ENCODE results near the gene MIDN.
"Not testable (repeated sequence)": the region's sequence is repeated elsewhere in the genome, so short reads cannot be mapped to it uniquely, and the experiment has no call there.

The MIDN gene

DNA sequence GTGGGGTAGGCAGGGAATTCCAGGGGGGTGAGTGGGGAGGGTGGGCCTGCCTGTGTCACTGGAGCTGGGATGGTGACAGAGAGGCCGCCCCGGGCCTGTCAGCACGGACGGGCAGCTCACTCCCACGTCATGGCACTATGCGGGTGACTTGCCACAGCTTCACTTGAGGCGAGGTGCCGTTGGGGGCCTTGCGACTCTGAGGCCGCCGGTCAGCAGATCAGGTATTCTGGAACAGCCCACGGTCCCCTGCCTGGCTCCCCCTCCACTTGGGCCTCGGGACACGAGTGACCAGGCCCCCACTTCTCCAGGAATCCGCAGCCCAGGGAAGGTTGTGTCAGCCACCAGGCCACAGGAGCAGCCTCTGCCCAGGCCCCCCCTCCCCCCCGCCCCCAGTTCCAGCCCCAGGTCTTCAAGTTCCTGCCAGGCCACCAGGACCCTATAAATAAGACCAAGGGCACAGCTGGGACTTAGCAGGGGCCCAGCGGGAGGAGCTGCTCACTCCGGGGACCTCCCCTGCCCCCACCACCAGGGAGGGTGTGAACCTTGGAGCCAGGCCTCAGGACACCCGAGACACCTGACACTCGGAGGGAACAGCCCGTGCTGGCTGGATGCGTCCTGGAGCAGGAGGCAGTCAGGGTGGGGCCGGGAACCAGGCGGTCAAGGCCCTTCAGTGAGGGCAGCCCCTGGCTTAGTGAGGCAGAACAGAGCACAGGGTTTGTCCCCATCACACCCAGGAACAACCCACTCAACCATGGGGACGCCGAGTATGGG lies 2.7 kb upstream of the MIDN start:
- ATAC-seq, result no peak
- peaks cover 3% of the 10 kb centered on the region for H3K36me3 Mint-ChIP-seq (ENCODE audit: low read depth)
- H3K4me1 Mint-ChIP-seq, result peaks cover 22% of the 10 kb centered on the region
- peaks cover 2% of the 10 kb centered on the region for H3K27me3 Mint-ChIP-seq
- no peak overlapping the region for H3K4me3 Mint-ChIP-seq
- no peak overlapping the region for H3K27ac Mint-ChIP-seq
- H3K9me3 Mint-ChIP-seq, result no peaks in the 10 kb centered on the region
- no peak for DNase-seq

DNA sequence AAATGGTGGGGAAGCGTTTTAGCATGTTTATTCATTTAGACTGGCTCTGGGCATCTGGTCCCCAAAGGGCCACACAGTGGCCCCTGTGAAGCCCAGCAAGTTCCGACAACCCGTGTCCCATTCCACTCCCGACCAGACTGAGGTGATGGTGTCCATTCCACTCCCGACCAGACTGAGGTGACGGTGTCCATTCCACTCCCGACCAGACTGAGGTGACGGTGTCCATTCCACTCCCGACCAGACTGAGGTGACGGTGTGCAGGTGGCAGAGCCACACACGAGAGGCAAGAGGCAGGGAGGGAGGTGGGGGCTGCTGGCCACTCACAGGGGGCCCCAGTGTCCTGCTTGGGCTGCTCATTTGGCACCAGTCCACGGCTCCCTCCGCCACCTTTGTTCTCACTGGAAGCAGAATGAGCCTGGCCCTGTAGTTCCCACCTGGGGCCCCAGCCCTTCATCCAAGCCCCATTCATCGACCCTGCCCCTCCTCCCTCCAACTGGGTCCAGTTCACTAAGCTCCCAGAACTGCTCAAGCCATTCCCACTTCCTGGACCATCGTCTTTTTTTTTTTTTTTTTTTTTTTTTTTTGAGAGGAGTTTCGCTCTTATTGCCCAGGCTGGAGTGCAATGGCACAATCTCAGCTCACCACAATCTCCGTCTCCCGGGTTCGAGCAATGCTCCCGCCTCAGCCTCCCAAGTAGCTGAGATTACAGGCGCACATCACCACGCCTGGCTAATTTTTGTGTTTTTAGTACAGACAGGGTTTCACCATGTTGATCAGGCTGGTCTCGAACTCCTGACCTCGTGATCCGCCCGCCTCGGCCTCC lies 1.9 kb upstream of the MIDN start:
- H3K36me3 Mint-ChIP-seq (ENCODE audit: low read depth); ATAC-seq; H3K9me3 Mint-ChIP-seq; DNase-seq; H3K27ac Mint-ChIP-seq; H3K27me3 Mint-ChIP-seq; H3K4me3 Mint-ChIP-seq: not testable (repeated sequence)
- peaks cover 14% of the 10 kb centered on the region for H3K4me1 Mint-ChIP-seq

DNA sequence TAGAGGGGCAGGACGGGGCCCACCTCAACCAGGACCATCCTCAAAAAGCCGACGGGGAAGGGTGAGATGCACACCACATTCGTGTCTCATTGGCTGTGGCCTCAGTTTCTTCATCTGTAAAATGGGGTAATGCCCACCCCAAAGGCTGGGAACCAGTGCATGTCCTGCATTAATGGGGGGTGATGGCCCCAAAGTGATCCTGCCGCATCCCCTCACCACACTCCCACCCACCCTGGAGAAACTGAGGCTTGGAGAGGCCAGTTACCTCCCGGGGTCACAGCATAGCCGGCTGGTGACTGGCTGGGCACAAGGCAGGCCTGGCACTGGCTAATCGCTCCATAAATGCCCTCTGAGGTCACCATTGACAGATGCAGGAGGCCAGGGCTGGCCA lies 640 bp upstream of the MIDN start:
- no peak overlapping the region for H3K27ac Mint-ChIP-seq
- no peaks in the 10 kb centered on the region for H3K27me3 Mint-ChIP-seq
- H3K36me3 Mint-ChIP-seq (ENCODE audit: low read depth), result peaks cover 13% of the 10 kb centered on the region
- no peaks in the 10 kb centered on the region for H3K9me3 Mint-ChIP-seq
- ATAC-seq (no peak), DNase-seq (no peak)
- H3K4me3 Mint-ChIP-seq, result peak overlapping the region; percentile 76
- peaks cover 19% of the 10 kb centered on the region for H3K4me1 Mint-ChIP-seq

DNA sequence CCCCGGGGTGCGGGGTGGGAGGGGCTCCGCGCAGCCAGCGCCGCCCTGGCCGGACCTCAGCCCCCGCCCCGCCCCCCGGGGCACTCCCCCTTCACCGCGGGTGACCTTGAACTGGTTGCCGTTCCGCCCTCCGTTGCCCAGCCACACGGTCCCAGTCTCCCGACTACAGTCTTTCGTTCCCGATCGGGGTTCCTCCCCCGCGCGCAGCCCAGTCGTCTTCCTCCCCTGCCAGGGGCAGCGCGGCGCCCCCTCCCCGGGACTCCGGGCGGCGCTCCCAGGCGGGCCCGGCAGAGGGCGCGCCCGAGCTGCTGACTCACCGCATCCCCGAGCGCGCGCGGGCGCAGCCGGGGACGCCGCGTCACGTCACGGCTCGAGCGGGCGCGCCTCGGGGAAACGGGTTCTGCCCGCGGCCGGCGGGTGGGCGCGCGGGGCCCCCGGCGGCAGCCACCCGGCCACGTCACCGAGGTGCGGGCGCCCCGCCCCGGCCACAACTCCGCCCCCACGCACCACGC lies 459 bp downstream of the MIDN start:
- ATAC-seq (peak; percentile 1), DNase-seq (peak; percentile 85)
- Mint-ChIP-seq H3K4me3 (peak overlapping the region; percentile 76), H3K27ac (peak overlapping the region; percentile 81), H3K36me3 (ENCODE audit: low read depth) (peaks cover 13% of the 10 kb centered on the region), H3K4me1 (peaks cover 17% of the 10 kb centered on the region), H3K9me3 (no peaks in the 10 kb centered on the region), H3K27me3 (no peaks in the 10 kb centered on the region)

DNA sequence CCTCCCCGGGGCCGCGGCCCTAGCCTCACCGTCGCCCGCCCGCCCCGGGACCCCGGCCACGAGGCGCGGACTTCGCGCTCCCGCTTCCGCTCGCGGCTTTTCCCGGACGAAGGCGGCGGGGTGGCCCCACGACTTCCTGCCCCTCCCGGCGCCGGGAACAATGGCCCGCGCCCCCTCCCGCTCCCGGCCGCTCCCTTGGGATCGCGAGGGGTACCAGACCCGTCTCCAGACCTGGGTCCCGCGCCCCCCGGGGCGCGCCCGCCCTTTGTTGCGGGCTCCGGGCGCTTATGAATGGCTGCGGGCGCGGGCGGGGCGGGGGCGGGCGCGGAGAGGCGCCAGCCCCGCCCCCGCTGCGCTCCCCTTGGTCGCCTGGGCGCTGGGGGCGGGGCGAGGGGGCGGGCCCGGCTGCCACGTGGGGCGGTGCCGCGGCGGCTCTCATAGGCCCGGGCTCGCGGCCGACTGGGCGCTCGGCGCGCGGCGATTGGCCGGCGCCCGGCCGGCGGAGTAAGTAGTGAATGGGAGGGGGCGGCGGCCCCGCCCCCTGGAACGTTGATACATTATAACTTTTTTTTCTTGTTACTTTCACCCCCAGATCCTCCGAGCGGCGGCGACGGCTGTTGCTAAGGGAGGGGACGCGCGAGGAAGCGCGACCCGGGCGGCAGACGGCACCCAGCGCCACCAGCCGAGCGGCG lies 1.1 kb downstream of the MIDN start:
- H3K4me1 Mint-ChIP-seq, result peaks cover 18% of the 10 kb centered on the region

DNA sequence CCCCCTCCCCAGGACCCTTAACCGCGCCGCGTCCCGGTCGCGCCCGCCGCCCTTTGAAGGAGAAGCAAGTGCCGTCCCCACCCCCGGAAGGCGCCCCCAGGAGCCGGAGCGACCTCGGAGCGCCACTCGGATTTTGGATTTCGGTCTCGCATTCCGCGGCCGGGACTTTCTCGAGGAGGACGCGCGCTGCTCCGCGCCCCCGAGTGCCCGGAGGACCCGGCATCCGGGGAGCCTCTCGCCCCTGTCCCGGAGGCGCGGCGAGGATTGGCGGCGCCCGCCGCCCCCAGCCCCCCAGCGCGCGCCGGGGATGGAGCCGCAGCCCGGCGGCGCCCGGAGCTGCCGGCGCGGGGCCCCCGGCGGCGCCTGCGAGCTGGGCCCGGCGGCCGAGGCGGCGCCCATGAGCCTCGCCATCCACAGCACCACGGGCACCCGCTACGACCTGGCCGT lies 1.6 kb downstream of the MIDN start:
- Mint-ChIP-seq H3K9me3 (no peaks in the 10 kb centered on the region), H3K4me1 (peaks cover 19% of the 10 kb centered on the region), H3K27ac (peak overlapping the region; percentile 78), H3K36me3 (ENCODE audit: low read depth) (peaks cover 20% of the 10 kb centered on the region), H3K27me3 (no peaks in the 10 kb centered on the region), H3K4me3 (peak overlapping the region; percentile 75)
- no peak for ATAC-seq
- DNase-seq, result no peak

More for the DNA sequence above, 1.1 kb downstream of the MIDN start:
- peaks cover 14% of the 10 kb centered on the region for H3K36me3 Mint-ChIP-seq (ENCODE audit: low read depth)
- H3K27ac Mint-ChIP-seq, result peak overlapping the region; percentile 78
- H3K27me3 Mint-ChIP-seq, result no peaks in the 10 kb centered on the region
- DNase-seq (peak; percentile 95), ATAC-seq (peak; percentile 30)
- H3K4me3 Mint-ChIP-seq, result peak overlapping the region; percentile 75
- no peaks in the 10 kb centered on the region for H3K9me3 Mint-ChIP-seq

DNA sequence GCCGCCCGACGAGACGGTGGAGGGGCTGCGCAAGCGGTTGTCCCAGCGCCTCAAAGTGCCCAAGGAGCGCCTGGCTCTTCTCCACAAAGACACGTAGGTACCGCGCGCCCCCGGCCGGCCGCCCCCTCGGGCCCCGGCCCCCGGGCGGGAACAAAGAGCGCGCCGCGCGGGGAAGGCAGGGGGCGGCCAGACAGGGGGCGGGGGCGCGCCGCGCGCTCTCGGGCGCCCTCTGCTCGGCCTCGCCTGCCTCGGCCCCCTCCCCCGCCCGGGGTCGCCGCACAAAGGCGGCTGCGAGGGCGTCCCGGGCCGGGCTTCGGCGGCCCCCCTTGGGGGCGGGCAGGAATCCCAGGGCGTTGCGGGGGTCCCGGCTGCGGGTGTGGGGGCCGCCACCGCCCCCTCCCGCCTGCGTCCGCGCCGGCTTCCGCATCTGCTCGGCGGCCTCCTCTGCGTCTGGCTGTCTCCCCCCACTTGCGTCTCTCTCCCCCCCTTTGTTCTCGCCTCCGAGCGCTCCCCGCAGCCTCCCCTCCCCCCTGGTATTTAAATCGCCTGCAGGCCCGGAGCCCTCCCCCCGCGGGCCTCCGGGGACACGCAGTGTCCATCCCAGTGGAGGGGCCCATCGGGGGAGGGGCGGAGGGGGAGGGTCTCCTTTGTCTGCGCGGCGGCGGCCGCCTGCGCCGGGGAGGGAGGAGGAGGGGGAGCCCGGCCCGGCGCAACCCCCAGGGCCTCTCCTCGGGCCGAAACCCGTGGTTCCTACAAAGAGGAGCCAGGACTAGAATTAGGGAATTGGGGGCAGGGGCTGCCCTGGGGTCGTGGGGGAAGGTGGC lies 2.3 kb downstream of the MIDN start:
- ATAC-seq (no peak), DNase-seq (peak; percentile 57)
- Mint-ChIP-seq H3K9me3 (no peaks in the 10 kb centered on the region), H3K4me1 (peaks cover 19% of the 10 kb centered on the region), H3K4me3 (peak overlapping the region; percentile 93), H3K27ac (peak overlapping the region; percentile 93), H3K36me3 (ENCODE audit: low read depth) (peaks cover 22% of the 10 kb centered on the region), H3K27me3 (no peaks in the 10 kb centered on the region)

DNA sequence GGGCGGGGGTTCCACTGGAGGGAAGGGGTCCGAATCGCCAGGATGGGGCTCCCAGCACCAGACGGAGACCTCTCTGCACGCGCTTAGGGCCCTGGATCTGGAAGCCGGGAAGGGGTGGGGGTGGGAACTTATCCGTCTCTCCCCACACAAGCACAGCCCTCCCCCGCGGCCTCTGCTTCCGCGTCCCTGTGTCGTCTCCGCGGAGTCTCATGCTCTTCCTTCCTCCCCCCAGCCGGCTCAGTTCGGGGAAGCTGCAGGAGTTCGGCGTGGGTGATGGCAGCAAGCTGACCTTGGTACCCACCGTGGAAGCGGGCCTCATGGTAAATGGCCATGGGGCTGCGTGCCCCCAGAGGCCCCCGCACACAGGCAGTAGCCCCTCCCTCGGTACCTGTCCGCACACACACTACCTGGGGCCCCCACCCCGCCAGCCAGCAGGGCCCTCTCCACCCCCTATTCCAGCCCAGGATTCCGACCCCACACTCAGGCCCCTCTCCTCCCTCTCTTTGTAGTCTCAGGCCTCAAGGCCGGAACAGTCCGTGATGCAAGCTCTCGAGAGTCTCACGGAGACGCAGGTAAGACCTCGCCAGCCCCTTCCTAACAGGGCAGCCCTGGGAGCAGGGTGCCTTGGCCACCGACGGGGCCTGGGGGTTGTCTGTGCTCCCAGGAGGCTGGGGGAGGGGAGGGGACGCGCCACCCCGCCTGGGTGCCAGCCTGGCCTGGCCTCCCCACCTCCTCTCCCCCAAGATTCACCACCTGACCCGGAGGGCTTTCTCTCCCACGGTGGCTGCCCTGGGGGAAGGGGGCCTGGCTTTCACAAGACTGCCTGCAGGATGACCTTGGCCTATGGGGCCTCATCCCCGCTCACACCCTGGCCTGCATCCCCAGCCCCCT lies 3.2 kb downstream of the MIDN start:
- ATAC-seq, result peak; percentile 0

DNA sequence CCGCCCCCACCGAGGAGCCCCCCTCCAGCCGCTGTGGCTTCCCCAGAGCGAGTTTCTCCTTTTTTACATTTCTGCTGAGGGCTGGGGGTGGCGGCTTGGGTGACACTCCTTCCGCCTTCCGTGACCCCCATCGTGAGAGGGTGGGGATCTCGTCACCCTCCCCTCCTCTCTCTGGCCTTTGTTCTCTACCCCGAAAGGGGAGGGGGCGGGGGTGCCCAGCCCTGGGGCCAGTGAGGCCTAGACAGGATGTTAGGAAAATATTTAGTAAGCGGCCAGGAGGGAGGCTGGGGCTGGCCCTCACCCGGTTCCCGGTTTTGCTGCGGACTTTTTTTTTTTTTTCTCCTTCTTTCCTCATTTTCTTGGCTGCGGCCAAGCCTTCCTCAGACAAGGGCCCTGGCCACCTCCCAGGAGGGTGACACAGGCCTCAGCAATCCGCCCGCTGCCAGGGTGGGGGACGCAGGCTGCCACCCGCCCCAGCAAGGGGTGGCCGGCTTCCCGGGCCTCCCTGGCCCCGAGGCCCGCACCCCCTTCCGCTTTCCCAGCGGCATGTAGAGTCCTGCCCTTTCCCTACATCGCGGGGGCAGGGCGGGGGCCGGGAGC lies 3.9 kb downstream of the MIDN start:
- H3K27me3 Mint-ChIP-seq, result no peaks in the 10 kb centered on the region
- peaks cover 24% of the 10 kb centered on the region for H3K4me1 Mint-ChIP-seq
- peak overlapping the region; percentile 93 for H3K4me3 Mint-ChIP-seq
- H3K36me3 Mint-ChIP-seq (ENCODE audit: low read depth), result peaks cover 23% of the 10 kb centered on the region
- H3K27ac Mint-ChIP-seq, result peak overlapping the region; percentile 77
- H3K9me3 Mint-ChIP-seq, result no peaks in the 10 kb centered on the region
- DNase-seq, result peak; percentile 81
- peak; percentile 22 for ATAC-seq

More for the DNA sequence above, 3.2 kb downstream of the MIDN start:
- peak; percentile 71 for DNase-seq
- H3K4me3 Mint-ChIP-seq, result peak overlapping the region; percentile 93
- no peaks in the 10 kb centered on the region for H3K27me3 Mint-ChIP-seq
- peak overlapping the region; percentile 93 for H3K27ac Mint-ChIP-seq
- no peaks in the 10 kb centered on the region for H3K9me3 Mint-ChIP-seq
- peaks cover 22% of the 10 kb centered on the region for H3K36me3 Mint-ChIP-seq (ENCODE audit: low read depth)
- peaks cover 23% of the 10 kb centered on the region for H3K4me1 Mint-ChIP-seq

DNA sequence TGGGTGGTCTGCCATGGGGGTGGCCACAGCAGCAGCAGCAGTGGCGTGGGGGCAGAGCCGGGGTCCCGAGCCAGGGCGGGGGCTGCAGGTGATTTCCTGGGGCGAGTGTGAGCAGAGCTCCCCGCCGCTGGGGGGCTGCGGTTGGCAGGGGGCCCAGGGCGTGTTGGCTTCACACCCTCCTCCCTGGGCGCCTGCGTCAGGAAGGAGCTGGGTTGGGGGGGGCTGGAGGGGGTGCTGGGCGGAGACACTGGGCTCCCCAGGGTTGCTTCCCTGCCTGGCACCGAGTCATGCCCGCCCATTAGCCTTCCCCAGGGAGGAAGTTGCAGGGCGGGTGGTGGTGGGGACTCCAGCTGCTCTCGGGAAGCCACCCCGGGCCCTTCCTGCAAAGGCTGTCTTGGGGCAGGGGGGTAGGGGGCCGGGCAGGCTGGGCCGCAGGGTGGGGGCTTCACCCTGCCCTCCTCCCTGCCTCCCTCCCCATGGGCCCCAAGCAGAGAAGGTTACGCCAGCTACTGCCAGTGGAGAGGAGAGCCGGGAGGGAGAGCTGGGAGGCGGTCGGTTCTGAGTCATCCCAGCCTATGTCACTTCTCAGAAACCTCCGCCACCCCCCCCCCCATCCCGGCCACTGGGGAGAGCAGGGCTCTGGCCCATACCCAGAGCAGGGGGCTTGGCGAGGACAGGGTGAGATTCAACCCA lies 4.6 kb downstream of the MIDN start:
- DNase-seq (peak; percentile 88), ATAC-seq (peak; percentile 60)
- Mint-ChIP-seq H3K9me3 (no peaks in the 10 kb centered on the region), H3K4me3 (peak overlapping the region; percentile 93), H3K27me3 (no peaks in the 10 kb centered on the region), H3K27ac (peak overlapping the region; percentile 87), H3K36me3 (ENCODE audit: low read depth) (peaks cover 28% of the 10 kb centered on the region), H3K4me1 (peaks cover 31% of the 10 kb centered on the region)

DNA sequence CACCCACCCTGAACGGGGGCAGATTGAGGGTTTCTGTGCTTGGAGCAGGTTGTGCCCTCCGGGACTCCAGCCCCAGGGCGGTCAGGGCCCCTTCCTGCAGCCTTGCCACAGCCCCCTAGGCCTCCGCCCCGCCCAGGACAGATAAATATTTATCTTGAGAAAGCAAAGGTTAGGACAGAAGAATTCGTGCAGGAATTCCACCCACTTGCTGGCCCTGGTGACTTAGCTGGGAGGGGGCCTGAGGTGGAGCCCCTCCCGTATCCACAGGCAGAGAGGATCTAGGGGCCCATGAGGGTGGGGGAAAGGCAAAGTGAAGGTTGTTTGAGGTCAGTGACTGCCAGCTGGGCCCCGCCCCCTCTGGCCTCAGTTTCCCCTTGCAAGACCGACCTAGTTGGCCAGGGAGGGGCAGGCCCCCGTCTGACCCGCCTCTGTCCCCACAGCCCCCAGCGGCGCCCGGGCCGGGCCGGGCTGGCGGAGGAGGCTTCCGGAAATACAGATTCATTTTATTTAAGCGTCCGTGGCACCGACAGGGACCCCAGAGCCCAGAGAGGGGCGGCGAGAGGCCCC lies 5.2 kb downstream of the MIDN start:
- peaks cover 29% of the 10 kb centered on the region for H3K36me3 Mint-ChIP-seq (ENCODE audit: low read depth)

DNA sequence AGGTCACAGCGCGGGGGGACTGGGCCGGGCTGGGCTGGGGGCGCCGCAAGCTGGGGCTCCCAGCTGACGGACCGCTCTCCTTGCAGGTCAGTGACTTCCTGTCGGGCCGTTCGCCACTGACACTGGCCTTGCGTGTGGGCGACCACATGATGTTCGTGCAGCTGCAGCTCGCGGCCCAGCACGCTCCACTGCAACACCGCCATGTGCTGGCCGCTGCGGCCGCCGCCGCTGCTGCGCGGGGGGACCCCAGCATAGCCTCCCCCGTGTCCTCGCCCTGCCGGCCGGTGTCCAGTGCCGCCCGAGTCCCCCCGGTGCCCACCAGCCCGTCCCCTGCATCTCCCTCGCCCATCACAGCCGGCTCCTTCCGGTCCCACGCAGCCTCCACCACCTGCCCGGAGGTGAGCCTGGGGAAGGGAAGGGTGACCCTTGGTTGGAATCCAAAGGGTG lies 5.7 kb downstream of the MIDN start:
- H3K4me1 Mint-ChIP-seq, result peaks cover 42% of the 10 kb centered on the region
- peak overlapping the region; percentile 59 for H3K27ac Mint-ChIP-seq
- peaks cover 29% of the 10 kb centered on the region for H3K36me3 Mint-ChIP-seq (ENCODE audit: low read depth)
- no peak for ATAC-seq
- no peaks in the 10 kb centered on the region for H3K27me3 Mint-ChIP-seq
- DNase-seq, result no peak
- H3K9me3 Mint-ChIP-seq, result no peaks in the 10 kb centered on the region
- H3K4me3 Mint-ChIP-seq, result no peak overlapping the region

More for the DNA sequence above, 5.2 kb downstream of the MIDN start:
- Mint-ChIP-seq H3K4me1 (peaks cover 37% of the 10 kb centered on the region), H3K27ac (peak overlapping the region; percentile 87), H3K27me3 (no peaks in the 10 kb centered on the region), H3K4me3 (peak overlapping the region; percentile 93), H3K9me3 (no peaks in the 10 kb centered on the region)
- DNase-seq, result no peak
- no peak for ATAC-seq
